Right cardiac atrium (tissue), 5 donors: ENCODE data around the gene SLC40A1. TPM values are rescaled to one million over a fixed set of nuclear protein-coding genes. Genes with fewer than 3 reads are reported as not detected.

Experiments used
- ATAC-seq, 2 donors: fragments of 200-7000 bp; cut with Tn5 transposase; one replicate each; pipeline versions ENCODE4 v1.8.0 to v1.9.1; 2020; ENCODE audit warnings: moderate library complexity in 2 of 2, mild to moderate bottlenecking in 1 of 2
- DNase-seq, 3 donors: peaks; one replicate each; pipeline ENCODE4 v3.0.0-alpha.2; 2020
- H3K27ac ChIP-seq: one replicate; pipeline ENCODE4 v1.5.1; 2013; ENCODE audit warnings: mild to moderate bottlenecking, low read length, control low read depth, moderate library complexity
- H3K27me3 ChIP-seq: one replicate; pipeline ENCODE4 v1.6.1; 2013; ENCODE audit not compliant: control insufficient read depth, insufficient read depth
- H3K4me1 ChIP-seq: one replicate; pipeline ENCODE4 v1.6.1; 2013; ENCODE audit warnings: low read length; ENCODE audit not compliant: control insufficient read depth, insufficient read depth
- H3K4me3 ChIP-seq: one replicate; pipeline ENCODE4 v1.5.1; 2013; ENCODE audit warnings: low read length, control low read depth
- H3K9me3 ChIP-seq: one replicate; pipeline ENCODE4 v1.6.1; 2013; ENCODE audit warnings: low read length; ENCODE audit not compliant: control insufficient read depth
- WGBS: extraction: QIAGEN DNeasy Blood & Tissue Kit; methylation state at CpG from one replicate; pipeline ENCODE4 v1.1.7; 2013; 5-methylcytosine and 5-hydroxymethylcytosine counted together
- intact Hi-C, 4 donors: fragments of 100-400 bp; cut with DNase I; formaldehyde crosslinking; loops; one replicate each; pipeline versions ENCODE4 v1.11.0 to v1.14.0; 2022 to 2023
- polyA plus RNA-seq: library from polyadenylated mRNA; stranded (reverse); fragments of 200-250 nt; gene quantifications from one replicate; pipeline ENCODE4 v1.2.3, GENCODE V29; 2013
- total RNA-seq, 4 donors: library from RNA; stranded (reverse); fragmentation: NEBNext Ultra II Directional; extraction: Animal tissue kit (Norgen Biotek cat#: 25700); gene quantifications; one replicate each; pipeline ENCODE4 v1.2.1, GENCODE V29; 2021
- donor health status: healthy with polysubstance abuse.
- donor health status: DM: no; HTN: yes; CAD: no.
- donor health status: DM: no; HTN: no; CAD: no.
- donor health status: DM: no; HTN: yes; CAD: no; lungs with severe emphysema.
- donor health status: DM: yes; HTN: yes; CAD: no.

Gene SLC40A1
- total and polyA plus RNA-seq, 5 donors: 32.2 to 86.9 (median 65.7) TPM

DNA sequence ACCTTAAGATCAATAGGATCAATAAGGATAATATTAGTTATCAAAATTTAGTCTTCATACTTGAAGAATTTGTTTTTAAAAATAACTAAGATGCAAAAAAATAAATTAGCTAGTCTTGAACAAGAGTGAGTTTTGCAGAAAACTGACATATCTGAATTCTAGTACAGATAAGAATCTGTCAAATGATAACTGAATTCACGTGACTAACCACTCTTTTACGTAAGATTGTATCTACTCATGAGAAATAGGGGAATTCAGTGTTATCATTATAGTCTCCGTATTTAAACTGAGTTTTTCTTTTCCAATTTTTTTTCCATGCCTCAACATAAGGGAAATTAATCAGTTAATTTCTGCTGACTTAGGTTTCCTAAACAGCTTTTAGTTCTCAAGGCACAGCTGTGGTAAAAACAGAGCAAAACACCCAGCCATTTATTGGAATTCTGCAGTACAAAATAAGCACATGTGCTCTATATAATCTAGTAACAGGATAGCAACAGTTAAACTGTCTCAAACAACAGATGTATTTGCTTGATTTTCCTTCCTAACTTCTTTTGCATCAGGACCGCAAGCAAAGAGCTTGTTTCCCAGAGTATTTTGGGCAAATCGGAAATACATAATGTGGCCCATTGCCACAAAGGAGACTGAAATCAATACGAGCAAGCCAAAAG lies 19.1 kb downstream of the SLC40A1 start:
- intact Hi-C loops: loop anchor here in 1 of 4 donors (10.0 kb wide), 1 partner anchor 87 kb away; no protein-coding TSS in a partner anchor
- Histone ChIP-seq H3K4me1 (peaks cover 13% of the 10 kb centered on the region), H3K27me3 (no peaks in the 10 kb centered on the region), H3K27ac (no peak overlapping the region), H3K9me3 (no peaks in the 10 kb centered on the region), H3K4me3 (no peak overlapping the region)
- WGBS: 29% methylated on average over 6 of the region's 6 CpGs
- ATAC-seq (no peak), DNase-seq (no peak)

DNA sequence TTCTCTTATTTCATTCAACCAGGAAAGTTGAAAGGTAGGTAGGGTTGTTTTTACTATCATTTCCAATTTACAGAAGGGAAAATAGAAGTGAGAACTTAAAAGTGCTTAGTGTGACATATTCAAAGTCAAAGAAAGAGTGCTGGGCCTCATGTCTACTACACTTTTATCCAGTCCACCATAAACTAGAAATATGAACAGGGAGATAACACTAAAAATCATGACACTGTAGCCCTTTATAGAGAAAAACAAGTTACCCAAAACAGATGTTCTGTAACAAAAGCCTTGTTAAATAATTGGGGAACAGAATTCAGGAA lies 20.4 kb downstream of the SLC40A1 start:
- H3K9me3 ChIP-seq: no peaks in the 10 kb centered on the region
- peaks cover 10% of the 10 kb centered on the region for H3K4me1 ChIP-seq
- intact Hi-C loops: loop anchor here in 1 of 4 donors (10.0 kb wide), 1 partner anchor 85 kb away; no protein-coding TSS in a partner anchor
- H3K27me3 ChIP-seq: no peaks in the 10 kb centered on the region
- H3K27ac ChIP-seq: no peak overlapping the region
- ATAC-seq (no peak), DNase-seq (no peak)
- no peak overlapping the region for H3K4me3 ChIP-seq

DNA sequence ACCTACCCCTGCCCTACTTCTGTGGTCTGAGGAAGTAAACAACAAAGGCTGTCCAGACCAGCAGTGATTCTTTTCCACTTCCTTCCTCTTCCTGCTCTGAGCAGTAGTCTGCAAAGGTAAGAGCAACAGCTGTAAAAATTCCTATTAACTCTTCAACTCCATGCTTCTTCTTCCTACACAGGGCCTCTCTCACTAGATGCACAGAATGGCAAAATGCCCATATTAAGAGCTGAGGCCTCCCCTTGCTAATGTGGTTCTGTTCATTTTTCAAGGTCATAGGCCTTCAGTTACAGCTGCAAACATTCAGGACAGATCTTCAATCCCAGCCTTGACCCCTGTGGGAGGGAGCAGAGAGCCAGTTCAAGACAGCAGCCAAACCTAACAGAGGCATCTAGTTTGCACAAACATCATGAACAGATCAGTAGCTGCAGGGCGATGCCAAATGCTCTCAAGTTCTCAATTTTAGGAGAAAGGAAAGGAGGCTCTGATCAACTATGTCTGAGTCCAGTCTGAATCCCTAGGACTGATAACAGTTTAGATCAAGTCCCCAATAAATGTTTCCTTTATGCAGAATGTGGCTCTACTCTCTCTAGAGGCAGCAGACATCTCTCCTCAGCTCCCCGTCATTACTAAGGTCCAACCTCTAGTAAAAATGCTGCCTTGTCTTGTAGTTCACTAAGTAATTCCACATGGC lies 20.9 kb downstream of the SLC40A1 start:
- ATAC-seq (peak; percentile 74 to 90), DNase-seq (peak in 2 of 3 donors; percentile 66 to 84)
- WGBS: 50% methylated on average over 2 of the region's 2 CpGs
- peak overlapping the region; percentile 70 for H3K27ac ChIP-seq
- no peak overlapping the region for H3K4me3 ChIP-seq
- intact Hi-C loops: loop anchor here in 1 of 4 donors (10.0 kb wide), 1 partner anchor 85 kb away; no protein-coding TSS in a partner anchor
- peaks cover 10% of the 10 kb centered on the region for H3K4me1 ChIP-seq
- H3K9me3 ChIP-seq: no peaks in the 10 kb centered on the region
- no peaks in the 10 kb centered on the region for H3K27me3 ChIP-seq

DNA sequence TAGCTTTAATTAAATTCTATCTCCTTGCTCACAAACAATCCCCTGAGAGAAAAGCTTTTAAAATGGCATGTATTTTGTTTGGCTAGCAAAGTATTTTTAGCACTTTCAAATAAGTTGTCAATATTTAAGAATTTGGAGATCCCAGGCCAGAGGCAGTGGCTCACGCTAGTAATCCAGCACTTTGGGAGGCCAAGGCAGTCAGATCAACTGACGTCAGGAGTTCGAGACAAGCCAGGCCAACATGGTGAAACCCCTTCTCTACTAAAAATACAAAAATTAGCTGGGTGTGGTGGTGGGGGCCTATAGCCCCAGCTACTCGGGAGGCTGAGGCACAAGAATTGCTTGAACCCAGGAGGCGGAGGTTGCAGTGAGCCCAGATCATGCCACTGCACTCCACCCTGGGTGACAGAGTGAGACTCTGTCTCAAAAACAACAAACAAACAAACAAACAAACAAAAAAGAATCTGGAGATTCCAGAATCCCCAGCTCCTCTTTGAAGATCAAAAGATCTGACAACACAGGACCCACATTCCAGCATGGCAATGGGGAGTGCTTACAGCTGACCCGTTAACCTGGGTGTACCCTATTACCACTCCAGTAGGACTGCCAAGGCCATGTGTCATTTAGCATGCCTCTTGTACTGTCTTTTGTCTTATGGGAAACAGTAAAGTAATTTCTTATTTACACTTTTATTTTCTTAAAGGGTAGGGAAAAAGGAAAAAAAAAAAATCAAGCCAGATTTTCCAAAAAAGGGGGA lies 21.9 kb downstream of the SLC40A1 start:
- H3K27me3 ChIP-seq: no peaks in the 10 kb centered on the region
- ATAC-seq: peak in 1 of 2 donors; percentile 47
- peak in 2 of 3 donors; percentile 66 to 79 for DNase-seq
- intact Hi-C loops: no loop called here
- peaks cover 13% of the 10 kb centered on the region for H3K4me1 ChIP-seq
- no peaks in the 10 kb centered on the region for H3K9me3 ChIP-seq
- no peak overlapping the region for H3K27ac ChIP-seq
- 71% methylated on average over 6 of the region's 6 CpGs for WGBS
- no peak overlapping the region for H3K4me3 ChIP-seq

DNA sequence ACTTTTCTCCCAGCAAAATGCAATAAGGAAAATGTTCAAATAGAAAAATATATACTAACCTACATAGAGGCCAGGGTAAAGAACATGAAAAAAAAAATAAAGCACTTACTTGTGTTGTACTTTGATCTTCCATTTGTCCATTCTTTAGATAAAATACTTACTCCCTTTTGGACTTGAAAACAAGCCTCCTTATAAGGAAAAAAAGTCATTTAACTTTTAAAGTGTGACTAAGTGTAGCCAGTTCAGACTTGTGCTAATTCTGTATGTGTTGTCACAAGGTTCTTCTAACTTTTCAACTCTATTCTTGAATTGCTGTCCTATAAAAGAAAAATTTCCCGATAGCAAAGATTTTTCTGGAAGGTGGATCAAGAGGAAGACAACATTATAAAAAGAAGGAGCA lies 23.2 kb downstream of the SLC40A1 start:
- Histone ChIP-seq H3K9me3 (no peaks in the 10 kb centered on the region), H3K27ac (no peak overlapping the region), H3K4me1 (peaks cover 11% of the 10 kb centered on the region), H3K4me3 (no peak overlapping the region), H3K27me3 (no peaks in the 10 kb centered on the region)
- ATAC-seq: no peak
- WGBS: 54% methylated on average over 1 of the region's 1 CpG
- intact Hi-C loops: no loop called here
- DNase-seq: no peak

DNA sequence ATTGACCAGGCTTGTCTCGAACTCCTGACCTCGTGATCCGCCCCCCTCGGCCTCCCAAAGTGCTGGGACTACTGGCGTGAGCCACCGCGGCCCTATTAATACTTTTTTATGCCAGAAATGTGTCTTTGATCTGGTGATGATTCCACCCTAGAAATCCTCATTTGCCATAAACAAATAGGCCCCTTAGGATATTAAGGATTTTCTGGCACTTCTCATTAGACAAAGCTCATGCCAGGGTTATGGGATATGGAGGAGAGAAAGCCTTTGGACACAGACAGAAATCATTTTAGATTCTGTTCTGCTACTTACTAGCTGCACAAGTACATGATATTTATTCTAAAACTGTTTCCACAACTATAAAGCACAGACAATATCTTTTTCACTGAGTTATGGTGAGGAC lies 24.1 kb downstream of the SLC40A1 start:
- H3K27ac ChIP-seq: no peak overlapping the region
- 82% methylated on average over 7 of the region's 7 CpGs for WGBS
- no peaks in the 10 kb centered on the region for H3K27me3 ChIP-seq
- DNase-seq: no peak
- intact Hi-C loops: no loop called here
- no peak overlapping the region for H3K4me3 ChIP-seq
- H3K9me3 ChIP-seq: no peaks in the 10 kb centered on the region
- no peak for ATAC-seq
- peaks cover 9% of the 10 kb centered on the region for H3K4me1 ChIP-seq

DNA sequence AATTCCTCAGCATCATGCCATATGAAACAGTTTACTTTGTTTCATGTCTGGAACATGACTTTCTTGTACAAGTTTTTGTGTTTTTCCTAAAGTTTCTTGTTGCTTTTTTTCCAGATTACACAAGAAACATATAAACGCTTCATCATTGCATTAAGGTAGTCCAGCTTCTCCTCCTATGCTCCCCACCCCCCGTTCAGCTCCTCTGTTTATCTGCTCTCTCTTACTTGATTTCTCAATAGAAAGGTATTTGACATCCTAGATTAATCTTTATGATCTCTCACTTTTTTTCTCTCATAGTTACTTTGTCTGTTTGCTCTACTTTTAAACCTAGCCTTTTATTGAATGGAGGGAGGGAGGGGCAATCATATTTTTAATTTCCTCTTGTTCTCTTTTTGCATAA lies 25.4 kb downstream of the SLC40A1 start:
- Histone ChIP-seq H3K27me3 (no peaks in the 10 kb centered on the region), H3K4me1 (peaks cover 9% of the 10 kb centered on the region), H3K4me3 (no peak overlapping the region), H3K27ac (no peak overlapping the region), H3K9me3 (no peaks in the 10 kb centered on the region)
- intact Hi-C loops: no loop called here
- 88% methylated on average over 2 of the region's 2 CpGs for WGBS
- DNase-seq (no peak), ATAC-seq (no peak)

DNA sequence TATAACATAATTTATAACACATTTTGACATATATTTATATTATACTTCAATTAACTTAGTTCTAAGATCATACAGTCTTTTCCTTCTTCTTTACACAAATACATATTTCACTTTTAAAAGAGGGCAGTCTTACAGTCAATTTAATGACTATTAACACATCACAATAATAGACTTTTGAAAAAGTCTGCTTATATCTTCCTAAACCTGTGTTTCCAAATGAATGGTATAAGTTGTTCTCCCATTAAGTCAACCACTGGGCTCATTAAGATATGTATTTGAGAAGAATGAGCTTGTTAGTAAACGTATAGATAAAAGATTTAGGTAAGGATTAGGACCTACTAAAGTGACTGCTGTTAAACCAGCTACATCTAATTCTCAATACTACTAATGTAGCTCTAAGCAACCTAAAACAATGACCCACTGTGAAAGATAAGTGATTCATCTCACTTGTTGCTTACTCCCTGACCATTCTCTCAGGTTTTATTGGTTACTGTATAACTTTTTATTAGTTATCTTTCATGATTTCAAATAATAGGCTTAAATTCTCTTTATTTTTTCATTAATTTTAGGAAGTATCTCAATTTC lies 27.0 kb downstream of the SLC40A1 start:
- intact Hi-C loops: no loop called here
- no peaks in the 10 kb centered on the region for H3K27me3 ChIP-seq
- WGBS: 100% methylated on average over 1 of the region's 1 CpG
- no peak overlapping the region for H3K27ac ChIP-seq
- DNase-seq: no peak
- no peak for ATAC-seq
- H3K4me1 ChIP-seq: peaks cover 5% of the 10 kb centered on the region
- H3K9me3 ChIP-seq: no peaks in the 10 kb centered on the region
- no peak overlapping the region for H3K4me3 ChIP-seq

DNA sequence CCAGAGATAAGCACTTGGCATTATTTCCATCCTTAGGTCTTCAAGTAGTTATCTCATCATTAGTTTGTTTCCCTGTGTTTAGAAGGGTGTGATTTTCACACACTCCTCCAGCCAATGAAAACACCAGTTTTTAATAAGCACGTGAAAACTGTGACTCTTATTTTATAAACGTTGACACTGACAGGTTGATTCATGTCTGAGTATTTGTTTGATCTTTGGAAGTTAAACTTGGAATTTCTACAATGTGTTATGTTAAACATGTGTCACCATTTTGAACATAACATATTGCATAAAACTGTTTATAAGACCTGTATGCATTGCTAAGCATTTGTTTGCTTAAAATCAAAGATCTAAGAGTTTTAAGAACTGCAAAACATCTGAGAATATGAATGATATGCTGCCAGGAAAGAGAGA lies 27.6 kb downstream of the SLC40A1 start:
- Histone ChIP-seq H3K27ac (no peak overlapping the region), H3K9me3 (no peaks in the 10 kb centered on the region), H3K4me1 (peaks cover 5% of the 10 kb centered on the region), H3K27me3 (no peaks in the 10 kb centered on the region), H3K4me3 (no peak overlapping the region)
- ATAC-seq (peak; percentile 32 to 83), DNase-seq (no peak)
- intact Hi-C loops: no loop called here
- WGBS: 11% methylated on average over 2 of the region's 2 CpGs

DNA sequence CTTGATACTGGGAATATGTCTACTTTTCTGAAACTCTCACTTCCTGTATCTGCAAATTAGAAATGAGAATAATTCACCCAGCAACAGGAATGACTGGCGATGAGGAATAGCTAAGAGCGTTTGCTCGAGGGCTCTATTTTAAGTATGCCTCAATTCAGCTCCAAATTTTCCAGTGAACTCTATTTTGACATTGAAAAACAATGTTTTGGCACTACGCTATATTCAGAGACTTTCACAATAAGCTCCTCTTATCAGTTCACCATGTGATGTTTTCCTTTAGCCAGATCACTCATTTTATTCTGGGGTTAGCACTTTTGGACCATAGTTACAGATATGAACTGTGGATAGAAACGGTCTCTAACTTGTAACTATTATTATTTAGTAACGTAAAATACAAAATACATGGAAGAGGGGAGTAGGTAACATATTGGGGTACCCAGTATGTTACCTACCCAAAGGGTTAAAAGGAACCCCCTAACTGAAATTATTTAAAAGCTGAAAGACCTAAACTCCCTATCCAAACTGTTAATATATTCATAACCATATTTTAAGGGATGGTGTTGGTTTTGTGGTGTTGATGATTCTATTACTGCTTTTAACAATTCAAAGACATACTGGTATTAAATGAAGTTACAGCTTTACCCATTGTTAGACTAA lies 28.1 kb downstream of the SLC40A1 start:
- no peak overlapping the region for H3K27ac ChIP-seq
- H3K4me1 ChIP-seq: peaks cover 5% of the 10 kb centered on the region
- no peak overlapping the region for H3K4me3 ChIP-seq
- no peaks in the 10 kb centered on the region for H3K9me3 ChIP-seq
- ATAC-seq (peak; percentile 85 to 86), DNase-seq (no peak)
- intact Hi-C loops: no loop called here
- H3K27me3 ChIP-seq: no peaks in the 10 kb centered on the region
- WGBS: 6% methylated on average over 6 of the region's 6 CpGs
